Mucosa of stomach (tissue), 1 donor: Measurements from ENCODE around the gene CCDC187.

Experiments used
- H3K27me3 ChIP-seq: one replicate; pipeline ENCODE4 v1.7.0; 2013; ENCODE audit warnings: mild to moderate bottlenecking, low read length; ENCODE audit not compliant: control insufficient read depth, insufficient read depth
- H3K36me3 ChIP-seq: one replicate; pipeline ENCODE4 v1.7.0; 2013; ENCODE audit warnings: low read length; ENCODE audit not compliant: control insufficient read depth, insufficient read depth
- H3K4me1 ChIP-seq: one replicate; pipeline ENCODE4 v1.7.0; 2013; ENCODE audit warnings: mild to moderate bottlenecking, low read length; ENCODE audit not compliant: control insufficient read depth, insufficient read depth
- H3K4me3 ChIP-seq: one replicate; pipeline ENCODE4 v1.7.0; 2013; ENCODE audit warnings: low read length
- H3K9ac ChIP-seq: one replicate; pipeline ENCODE4 v1.7.0; 2013; ENCODE audit warnings: mild to moderate bottlenecking, low read length, moderate library complexity
- H3K9me3 ChIP-seq: one replicate; pipeline ENCODE4 v1.7.0; 2013; ENCODE audit warnings: mild to moderate bottlenecking, low read length, moderate library complexity; ENCODE audit not compliant: control insufficient read depth
- donor health status: Pancreatic carcinoma.

CCDC187 gene

GRCh38 chr9:136235171-136235570, 68.7 kb downstream of the CCDC187 start:
- no peaks in the 10 kb centered on the region for H3K9me3 ChIP-seq
- no peaks in the 10 kb centered on the region for H3K27me3 ChIP-seq
- H3K4me3 ChIP-seq = no peak overlapping the region
- H3K4me1 ChIP-seq = peaks cover 12% of the 10 kb centered on the region
- no peaks in the 10 kb centered on the region for H3K36me3 ChIP-seq
- no peak overlapping the region for H3K9ac ChIP-seq

- Histone ChIP-seq H3K4me3 (no peak overlapping the region), H3K36me3 (no peaks in the 10 kb centered on the region), H3K9me3 (no peaks in the 10 kb centered on the region), H3K9ac (no peak overlapping the region), H3K4me1 (peaks cover 8% of the 10 kb centered on the region), H3K27me3 (no peaks in the 10 kb centered on the region)
These were observed 69.3 kb downstream of the CCDC187 start for GRCh38 chr9:136234597-136234996.

- H3K4me3 ChIP-seq = no peak overlapping the region
- H3K4me1 ChIP-seq = peaks cover under 1% of the 10 kb centered on the region
- H3K27me3 ChIP-seq = no peaks in the 10 kb centered on the region
- H3K9ac ChIP-seq = no peak overlapping the region
- H3K36me3 ChIP-seq = no peaks in the 10 kb centered on the region
- no peaks in the 10 kb centered on the region for H3K9me3 ChIP-seq
These were observed 70.0 kb downstream of the CCDC187 start for GRCh38 chr9:136233868-136234267.

- Histone ChIP-seq H3K4me1 (no peaks in the 10 kb centered on the region), H3K27me3 (no peaks in the 10 kb centered on the region), H3K9me3 (no peaks in the 10 kb centered on the region), H3K36me3 (no peaks in the 10 kb centered on the region), H3K9ac (no peak overlapping the region), H3K4me3 (no peak overlapping the region)
These were observed 70.5 kb downstream of the CCDC187 start for GRCh38 chr9:136233411-136233810.

- H3K36me3 ChIP-seq = no peaks in the 10 kb centered on the region
These were observed 70.9 kb downstream of the CCDC187 start for GRCh38 chr9:136232969-136233368.

GRCh38 chr9:136231478-136232297, 72.2 kb downstream of the CCDC187 start:
- Histone ChIP-seq H3K9me3 (no peaks in the 10 kb centered on the region), H3K36me3 (no peaks in the 10 kb centered on the region), H3K9ac (no peak overlapping the region), H3K4me1 (no peaks in the 10 kb centered on the region), H3K27me3 (no peaks in the 10 kb centered on the region), H3K4me3 (no peak overlapping the region)

More at GRCh38 chr9:136232969-136233368, 70.9 kb downstream of the CCDC187 start:
- Histone ChIP-seq H3K9ac (no peak overlapping the region), H3K27me3 (no peaks in the 10 kb centered on the region), H3K4me3 (no peak overlapping the region), H3K9me3 (no peaks in the 10 kb centered on the region), H3K4me1 (no peaks in the 10 kb centered on the region)

GRCh38 chr9:136230773-136231172, 73.1 kb downstream of the CCDC187 start:
- Histone ChIP-seq H3K27me3 (no peaks in the 10 kb centered on the region), H3K4me1 (no peaks in the 10 kb centered on the region), H3K36me3 (no peaks in the 10 kb centered on the region), H3K9ac (no peak overlapping the region), H3K9me3 (no peaks in the 10 kb centered on the region), H3K4me3 (no peak overlapping the region)

- Histone ChIP-seq H3K9ac (no peak overlapping the region), H3K9me3 (no peaks in the 10 kb centered on the region), H3K4me1 (no peaks in the 10 kb centered on the region), H3K4me3 (no peak overlapping the region), H3K27me3 (no peaks in the 10 kb centered on the region), H3K36me3 (no peaks in the 10 kb centered on the region)
These were observed 73.5 kb downstream of the CCDC187 start for GRCh38 chr9:136230365-136230764.

GRCh38 chr9:136229096-136230065, 74.5 kb downstream of the CCDC187 start:
- no peak overlapping the region for H3K9ac ChIP-seq
- H3K36me3 ChIP-seq = no peaks in the 10 kb centered on the region
- H3K4me1 ChIP-seq = no peaks in the 10 kb centered on the region
- no peaks in the 10 kb centered on the region for H3K27me3 ChIP-seq
- no peaks in the 10 kb centered on the region for H3K9me3 ChIP-seq
- no peak overlapping the region for H3K4me3 ChIP-seq

GRCh38 chr9:136228107-136228875, 75.6 kb downstream of the CCDC187 start:
- H3K4me3 ChIP-seq = no peak overlapping the region
- H3K36me3 ChIP-seq = no peaks in the 10 kb centered on the region
- H3K9me3 ChIP-seq = no peaks in the 10 kb centered on the region
- H3K27me3 ChIP-seq = no peaks in the 10 kb centered on the region
- no peak overlapping the region for H3K9ac ChIP-seq
- H3K4me1 ChIP-seq = no peaks in the 10 kb centered on the region

- H3K36me3 ChIP-seq = no peaks in the 10 kb centered on the region
- H3K4me1 ChIP-seq = no peaks in the 10 kb centered on the region
- H3K4me3 ChIP-seq = no peak overlapping the region
- no peak overlapping the region for H3K9ac ChIP-seq
- no peaks in the 10 kb centered on the region for H3K9me3 ChIP-seq
- H3K27me3 ChIP-seq = no peaks in the 10 kb centered on the region
These were observed 77.0 kb downstream of the CCDC187 start for GRCh38 chr9:136226680-136227407.
